ENCODE measurements around the gene TPST1.

DNA sequence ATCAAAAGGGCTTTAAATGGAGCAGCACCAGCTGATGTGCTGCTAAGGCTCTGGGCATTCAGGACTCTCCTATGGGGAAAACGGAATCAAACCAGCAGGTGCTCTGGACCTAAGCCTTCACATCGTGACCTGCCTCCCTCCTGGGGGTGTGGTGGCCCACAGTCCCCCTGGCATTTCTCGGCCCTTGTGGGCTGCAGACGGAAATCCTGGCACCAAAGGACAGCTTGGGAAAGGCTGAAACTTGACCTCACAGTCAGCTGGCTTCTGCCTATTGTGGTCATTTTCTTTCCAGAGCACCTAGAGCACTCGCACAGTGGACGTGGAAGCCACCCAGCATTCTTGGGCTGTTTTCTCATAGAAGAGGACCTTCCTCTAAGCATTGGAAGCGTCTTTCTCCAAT, 74.8 kb downstream of the TPST1 start:
- TF ChIP-seq, protein P1, sequence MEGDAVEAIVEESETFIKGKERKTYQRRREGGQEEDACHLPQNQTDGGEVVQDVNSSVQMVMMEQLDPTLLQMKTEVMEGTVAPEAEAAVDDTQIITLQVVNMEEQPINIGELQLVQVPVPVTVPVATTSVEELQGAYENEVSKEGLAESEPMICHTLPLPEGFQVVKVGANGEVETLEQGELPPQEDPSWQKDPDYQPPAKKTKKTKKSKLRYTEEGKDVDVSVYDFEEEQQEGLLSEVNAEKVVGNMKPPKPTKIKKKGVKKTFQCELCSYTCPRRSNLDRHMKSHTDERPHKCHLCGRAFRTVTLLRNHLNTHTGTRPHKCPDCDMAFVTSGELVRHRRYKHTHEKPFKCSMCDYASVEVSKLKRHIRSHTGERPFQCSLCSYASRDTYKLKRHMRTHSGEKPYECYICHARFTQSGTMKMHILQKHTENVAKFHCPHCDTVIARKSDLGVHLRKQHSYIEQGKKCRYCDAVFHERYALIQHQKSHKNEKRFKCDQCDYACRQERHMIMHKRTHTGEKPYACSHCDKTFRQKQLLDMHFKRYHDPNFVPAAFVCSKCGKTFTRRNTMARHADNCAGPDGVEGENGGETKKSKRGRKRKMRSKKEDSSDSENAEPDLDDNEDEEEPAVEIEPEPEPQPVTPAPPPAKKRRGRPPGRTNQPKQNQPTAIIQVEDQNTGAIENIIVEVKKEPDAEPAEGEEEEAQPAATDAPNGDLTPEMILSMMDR (IDR thresholded peaks at IDR 0.05) = no peak
- TF ChIP-seq POLR2A (IDR thresholded peaks at IDR 0.05) = no peak

All from Peyer's patch (tissue), 4 donors.